OCI-LY7 (cell line): ENCODE results near the gene C4orf50.

Experiments
- EZH2phosphoT487 ChIP-seq: fragments of 200-600 bp; sonication (generic); IDR thresholded peaks from 2 replicates; pipeline ENCODE4 v1.6.1; 2018; ENCODE audit warnings: low read depth, borderline replicate concordance, mild to moderate bottlenecking, mixed run types, antibody characterized with exemption, low read length, moderate library complexity, mixed read lengths
- TF ChIP-seq, protein P1 (sequence below): fragments of 200-600 bp; sonication (generic); conservative IDR thresholded peaks from 2 replicates; pipeline ENCODE4 v1.5.1; 2014; ENCODE audit warnings: mild to moderate bottlenecking, antibody characterized with exemption, low read length, moderate library complexity, mixed read lengths

- TF ChIP-seq, protein P1, sequence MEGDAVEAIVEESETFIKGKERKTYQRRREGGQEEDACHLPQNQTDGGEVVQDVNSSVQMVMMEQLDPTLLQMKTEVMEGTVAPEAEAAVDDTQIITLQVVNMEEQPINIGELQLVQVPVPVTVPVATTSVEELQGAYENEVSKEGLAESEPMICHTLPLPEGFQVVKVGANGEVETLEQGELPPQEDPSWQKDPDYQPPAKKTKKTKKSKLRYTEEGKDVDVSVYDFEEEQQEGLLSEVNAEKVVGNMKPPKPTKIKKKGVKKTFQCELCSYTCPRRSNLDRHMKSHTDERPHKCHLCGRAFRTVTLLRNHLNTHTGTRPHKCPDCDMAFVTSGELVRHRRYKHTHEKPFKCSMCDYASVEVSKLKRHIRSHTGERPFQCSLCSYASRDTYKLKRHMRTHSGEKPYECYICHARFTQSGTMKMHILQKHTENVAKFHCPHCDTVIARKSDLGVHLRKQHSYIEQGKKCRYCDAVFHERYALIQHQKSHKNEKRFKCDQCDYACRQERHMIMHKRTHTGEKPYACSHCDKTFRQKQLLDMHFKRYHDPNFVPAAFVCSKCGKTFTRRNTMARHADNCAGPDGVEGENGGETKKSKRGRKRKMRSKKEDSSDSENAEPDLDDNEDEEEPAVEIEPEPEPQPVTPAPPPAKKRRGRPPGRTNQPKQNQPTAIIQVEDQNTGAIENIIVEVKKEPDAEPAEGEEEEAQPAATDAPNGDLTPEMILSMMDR = no peak
- no peak for TF ChIP-seq EZH2phosphoT487
Observed at GRCh38 chr4:5952286-5952974, 65.8 kb downstream of the C4orf50 start.
